Measurements from ENCODE around the gene GPR55.
A peak's percentile ranks its signal among the peaks of the same experiment; 100 is the strongest.

The GPR55 gene

DNA sequence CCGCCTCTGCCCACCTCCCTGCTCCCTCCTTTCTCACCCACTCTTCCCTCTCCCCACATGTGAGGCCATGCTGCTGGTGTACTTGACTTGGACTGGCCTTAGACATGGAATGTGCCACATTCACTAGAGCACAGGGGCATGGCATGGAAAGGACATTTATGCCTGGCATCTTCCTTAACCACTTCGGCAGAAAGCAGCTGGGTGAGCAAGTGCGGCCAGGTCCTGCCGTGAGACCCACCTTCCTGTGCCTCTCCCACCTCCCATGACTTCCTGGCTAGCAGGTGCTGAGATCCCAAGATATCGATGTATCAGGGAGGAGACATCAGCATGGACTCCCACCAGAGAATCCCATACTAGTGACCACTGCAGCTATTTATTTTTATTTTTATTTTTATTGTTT is 13.0 kb downstream of the GPR55 start:
- no peaks in the 10 kb centered on the region for H3K36me3 ChIP-seq (ENCODE audit: control insufficient read depth, insufficient read depth, low read length)
- no peaks in the 10 kb centered on the region for H3K9me3 ChIP-seq (ENCODE audit: control insufficient read depth, insufficient read depth, low read depth, low read length)
- no peak overlapping the region for H3K27ac ChIP-seq (ENCODE audit: low read depth, low read length)
- H3K9ac ChIP-seq (ENCODE audit: low read length), result no peak overlapping the region
- H3K27me3 ChIP-seq (ENCODE audit: control insufficient read depth, insufficient read depth, low read length), result no peaks in the 10 kb centered on the region
- no peak overlapping the region for H3K4me3 ChIP-seq (ENCODE audit: low read depth, low read length)
- H3K4me1 ChIP-seq (ENCODE audit: control insufficient read depth, insufficient read depth, low read length), result peaks cover 20% of the 10 kb centered on the region

DNA sequence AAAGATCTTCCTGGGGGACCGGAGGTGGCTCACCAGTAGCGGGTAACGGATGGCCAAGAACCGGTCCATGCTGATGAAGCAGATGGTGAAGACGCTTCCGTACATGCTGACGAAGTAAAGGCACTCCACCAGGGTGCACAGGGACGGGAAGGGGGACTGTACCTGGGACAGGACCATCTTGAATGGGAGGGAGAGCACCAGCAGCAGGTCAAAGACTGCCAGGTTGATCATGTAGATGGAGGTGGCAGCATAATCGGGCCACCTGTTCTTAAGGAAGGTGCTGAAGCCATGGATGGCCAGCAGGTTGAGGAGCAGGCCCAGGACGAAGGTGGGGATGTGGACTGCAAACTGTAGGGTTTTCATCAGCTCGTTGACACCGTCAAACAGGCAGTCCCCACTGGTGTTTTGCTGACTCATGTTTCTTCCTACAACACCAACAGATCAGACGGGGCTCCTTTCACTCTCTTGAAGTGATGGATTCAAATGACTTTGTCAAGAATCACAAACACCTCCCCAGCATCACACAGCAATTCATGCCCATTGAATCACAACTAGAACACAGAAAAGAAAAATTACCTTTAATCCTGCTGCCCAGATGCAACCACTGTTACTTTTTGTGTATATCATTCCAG is 14.4 kb downstream of the GPR55 start:
- H3K27ac ChIP-seq (ENCODE audit: low read depth, low read length), result no peak overlapping the region
- peaks cover 29% of the 10 kb centered on the region for H3K4me1 ChIP-seq (ENCODE audit: control insufficient read depth, insufficient read depth, low read length)
- H3K9me3 ChIP-seq (ENCODE audit: control insufficient read depth, insufficient read depth, low read depth, low read length), result no peaks in the 10 kb centered on the region
- no peak overlapping the region for H3K9ac ChIP-seq (ENCODE audit: low read length)
- no peak overlapping the region for H3K4me3 ChIP-seq (ENCODE audit: low read depth, low read length)
- no peaks in the 10 kb centered on the region for H3K27me3 ChIP-seq (ENCODE audit: control insufficient read depth, insufficient read depth, low read length)
- H3K36me3 ChIP-seq (ENCODE audit: control insufficient read depth, insufficient read depth, low read length), result no peaks in the 10 kb centered on the region

DNA sequence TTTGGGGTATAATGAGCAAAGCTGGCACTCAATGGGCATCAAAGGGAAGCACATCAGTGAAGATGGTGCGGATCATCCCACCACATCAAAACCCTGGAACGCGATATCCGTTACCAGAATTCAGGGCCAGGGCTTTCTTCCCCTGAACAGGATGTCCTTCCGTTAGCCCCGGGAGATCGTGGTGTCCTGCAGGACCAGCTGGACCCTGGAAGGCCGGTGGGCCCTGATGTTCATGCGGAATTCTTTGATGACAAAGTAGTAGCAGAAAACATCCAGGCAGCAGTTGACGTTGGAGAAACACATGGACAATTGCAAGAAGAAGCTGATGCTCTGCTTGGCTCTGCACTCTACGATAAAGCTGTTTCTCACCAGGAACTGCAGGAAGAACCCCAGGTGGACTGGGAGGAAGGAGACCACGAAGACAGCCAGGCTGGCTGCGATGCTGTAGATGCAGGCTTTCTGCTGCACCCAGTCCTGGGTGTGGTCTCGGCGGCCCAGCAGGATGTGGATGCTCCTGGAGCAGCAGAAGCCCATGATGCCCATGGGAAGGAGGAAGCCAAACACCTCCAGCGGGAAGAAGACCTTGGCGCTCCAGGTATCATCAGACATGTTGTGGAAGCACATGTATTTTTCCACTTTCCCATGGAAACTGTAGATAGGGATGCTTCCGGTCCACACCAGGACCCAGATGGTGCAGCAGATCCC is 15.0 kb downstream of the GPR55 start:
- Histone ChIP-seq H3K9ac (ENCODE audit: low read length) (no peak overlapping the region), H3K4me3 (ENCODE audit: low read depth, low read length) (no peak overlapping the region), H3K4me1 (ENCODE audit: control insufficient read depth, insufficient read depth, low read length) (peaks cover 36% of the 10 kb centered on the region), H3K27ac (ENCODE audit: low read depth, low read length) (no peak overlapping the region), H3K36me3 (ENCODE audit: control insufficient read depth, insufficient read depth, low read length) (no peaks in the 10 kb centered on the region), H3K27me3 (ENCODE audit: control insufficient read depth, insufficient read depth, low read length) (no peaks in the 10 kb centered on the region), H3K9me3 (ENCODE audit: control insufficient read depth, insufficient read depth, low read depth, low read length) (no peaks in the 10 kb centered on the region)

DNA sequence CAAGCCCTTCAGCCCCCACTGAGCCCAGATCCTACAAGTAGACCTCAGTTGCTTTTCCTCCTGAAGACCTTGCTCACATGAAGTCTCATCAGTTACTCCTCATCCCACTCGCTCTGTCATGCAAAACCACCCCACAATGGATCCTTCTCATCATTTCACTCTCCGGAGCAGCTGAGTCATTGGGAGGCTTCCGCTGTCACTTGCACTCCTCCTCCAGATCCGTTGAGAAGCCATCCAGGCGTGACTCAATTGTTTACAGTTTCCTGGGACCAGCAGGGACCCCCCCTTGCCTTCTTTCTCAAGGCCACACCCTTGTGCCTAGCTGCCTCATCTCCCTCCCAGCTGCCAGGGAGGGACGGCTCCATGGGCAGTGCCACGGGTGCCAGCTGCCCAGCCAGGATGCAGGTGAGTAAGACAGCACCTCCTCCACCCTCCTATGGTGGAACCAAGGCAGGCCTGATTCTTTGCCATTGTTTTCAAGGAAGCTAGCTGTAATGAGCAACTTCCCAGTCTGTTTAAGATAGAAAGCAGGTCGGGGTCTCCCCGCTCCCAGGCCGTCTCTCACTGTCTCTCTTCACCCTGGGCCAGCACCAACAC is 16.3 kb downstream of the GPR55 start:
- Histone ChIP-seq H3K4me3 (ENCODE audit: low read depth, low read length) (peak overlapping the region; percentile 17; the same call in 1 of the 2 replicates), H3K4me1 (ENCODE audit: control insufficient read depth, insufficient read depth, low read length) (peaks cover 43% of the 10 kb centered on the region), H3K27ac (ENCODE audit: low read depth, low read length) (no peak overlapping the region; the same call in 1 of the 2 replicates), H3K9me3 (ENCODE audit: control insufficient read depth, insufficient read depth, low read depth, low read length) (no peaks in the 10 kb centered on the region), H3K9ac (ENCODE audit: low read length) (no peak overlapping the region), H3K27me3 (ENCODE audit: control insufficient read depth, insufficient read depth, low read length) (no peaks in the 10 kb centered on the region), H3K36me3 (ENCODE audit: control insufficient read depth, insufficient read depth, low read length) (no peaks in the 10 kb centered on the region)

DNA sequence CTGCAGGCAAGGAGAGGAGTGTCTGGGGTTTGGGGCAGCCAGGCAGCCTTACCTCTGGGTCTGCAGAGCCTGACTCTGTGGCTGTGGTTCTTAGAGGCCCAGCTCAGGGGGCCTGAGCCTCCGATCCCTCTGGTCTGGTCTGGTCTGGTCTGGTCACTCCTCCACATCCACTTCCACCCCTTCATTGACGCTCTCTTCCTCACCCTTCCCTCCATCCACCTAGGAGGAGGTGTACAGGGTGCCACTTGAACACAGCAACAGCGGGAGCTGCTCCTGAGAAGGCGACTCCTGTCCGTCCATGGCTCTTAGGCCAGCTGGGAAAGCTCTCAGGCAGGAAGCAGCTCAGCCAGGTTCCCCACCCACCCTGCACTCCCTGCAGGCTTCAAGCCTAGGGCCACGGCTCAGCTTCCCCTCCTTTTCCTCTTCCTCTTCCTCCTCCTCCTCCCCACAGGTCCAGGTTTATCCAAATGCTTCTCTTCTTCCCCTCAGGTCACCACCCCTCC is 16.9 kb downstream of the GPR55 start:
- Histone ChIP-seq H3K27me3 (ENCODE audit: control insufficient read depth, insufficient read depth, low read length) (no peaks in the 10 kb centered on the region), H3K4me3 (ENCODE audit: low read depth, low read length) (peak overlapping the region; percentile 17; the same call in 1 of the 2 replicates), H3K27ac (ENCODE audit: low read depth, low read length) (no peak overlapping the region; the same call in 1 of the 2 replicates), H3K9ac (ENCODE audit: low read length) (peak overlapping the region; percentile 55), H3K4me1 (ENCODE audit: control insufficient read depth, insufficient read depth, low read length) (peaks cover 47% of the 10 kb centered on the region), H3K36me3 (ENCODE audit: control insufficient read depth, insufficient read depth, low read length) (no peaks in the 10 kb centered on the region), H3K9me3 (ENCODE audit: control insufficient read depth, insufficient read depth, low read depth, low read length) (no peaks in the 10 kb centered on the region)

DNA sequence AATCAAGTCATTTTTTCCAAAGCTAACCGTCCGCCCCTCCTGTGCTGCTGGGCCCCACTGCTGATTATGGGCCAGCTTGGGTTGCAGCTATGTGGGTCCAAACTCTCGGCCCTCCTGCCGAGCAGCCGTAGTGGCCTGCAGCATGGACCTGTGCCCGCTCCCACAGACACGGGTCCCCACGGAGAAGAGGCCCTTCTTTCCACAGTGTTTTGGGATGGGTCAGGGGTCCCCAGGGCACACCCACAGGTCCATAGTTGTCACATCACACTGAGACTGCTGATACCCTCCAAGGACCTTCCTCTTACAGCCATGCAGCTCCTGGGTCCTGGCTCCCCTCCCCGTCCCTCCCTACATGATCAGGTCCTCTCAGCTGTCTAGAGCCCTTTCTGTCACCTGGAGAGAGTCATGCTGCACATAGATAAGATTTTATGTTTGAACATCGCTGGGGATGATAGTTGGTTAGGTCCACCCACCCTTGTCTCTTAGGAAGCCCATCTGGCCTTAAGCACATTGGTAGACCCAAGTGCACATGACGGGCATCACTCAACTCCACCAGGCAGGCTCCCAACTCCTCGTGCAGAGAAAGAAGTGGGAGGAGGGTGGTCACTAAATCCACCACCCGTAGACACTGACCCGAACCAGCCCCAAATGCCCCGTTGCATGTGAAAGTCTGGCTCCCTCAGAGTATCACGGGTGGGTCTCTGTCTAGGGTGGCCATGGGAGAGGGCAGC is 17.5 kb downstream of the GPR55 start:
- Histone ChIP-seq H3K9ac (ENCODE audit: low read length) (peak overlapping the region; percentile 55), H3K4me1 (ENCODE audit: control insufficient read depth, insufficient read depth, low read length) (peaks cover 53% of the 10 kb centered on the region), H3K36me3 (ENCODE audit: control insufficient read depth, insufficient read depth, low read length) (no peaks in the 10 kb centered on the region), H3K27me3 (ENCODE audit: control insufficient read depth, insufficient read depth, low read length) (no peaks in the 10 kb centered on the region), H3K4me3 (ENCODE audit: low read depth, low read length) (no peak overlapping the region; the same call in 1 of the 2 replicates), H3K9me3 (ENCODE audit: control insufficient read depth, insufficient read depth, low read depth, low read length) (no peaks in the 10 kb centered on the region), H3K27ac (ENCODE audit: low read depth, low read length) (no peak overlapping the region; the same call in 1 of the 2 replicates)

DNA sequence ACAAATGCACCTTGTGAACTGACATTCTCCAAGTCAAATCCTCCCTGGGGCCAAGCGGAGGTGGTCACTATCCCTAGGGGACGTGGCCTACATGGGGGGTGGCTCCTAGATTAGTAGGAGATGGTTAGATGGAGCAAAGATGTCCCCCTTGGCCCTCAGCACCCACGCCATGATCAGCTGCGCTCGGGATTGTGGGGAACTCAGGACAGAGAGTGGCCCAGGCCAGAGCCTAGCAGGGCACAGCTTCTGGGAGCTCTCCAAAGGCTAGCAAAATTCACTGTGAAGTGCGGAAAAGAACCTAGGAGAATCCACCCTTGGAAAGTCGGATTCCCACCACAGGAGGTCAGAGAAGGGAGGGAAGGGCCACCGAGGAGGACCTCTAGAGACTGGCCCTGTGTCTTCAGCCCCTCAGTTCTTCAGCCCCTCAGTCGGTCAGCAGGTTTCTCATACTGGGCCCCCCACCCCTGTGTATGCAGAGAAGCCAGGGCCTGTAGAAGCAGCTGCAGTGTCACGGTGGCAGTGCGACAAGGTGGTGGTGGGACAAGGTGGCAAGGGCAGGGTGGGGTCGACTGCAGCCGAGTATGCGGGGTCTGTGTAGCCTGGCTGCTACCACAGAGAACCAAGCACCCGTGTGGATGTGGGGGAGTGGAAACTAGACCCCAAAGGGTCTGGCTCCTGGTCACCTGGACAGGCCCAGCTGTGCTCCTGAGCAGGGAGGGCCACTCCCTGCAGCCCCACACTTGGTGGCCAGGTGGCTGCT is 18.4 kb downstream of the GPR55 start:
- Histone ChIP-seq H3K9ac (ENCODE audit: low read length) (no peak overlapping the region), H3K9me3 (ENCODE audit: control insufficient read depth, insufficient read depth, low read depth, low read length) (no peaks in the 10 kb centered on the region), H3K36me3 (ENCODE audit: control insufficient read depth, insufficient read depth, low read length) (no peaks in the 10 kb centered on the region), H3K4me3 (ENCODE audit: low read depth, low read length) (no peak overlapping the region), H3K27me3 (ENCODE audit: control insufficient read depth, insufficient read depth, low read length) (no peaks in the 10 kb centered on the region), H3K4me1 (ENCODE audit: control insufficient read depth, insufficient read depth, low read length) (peaks cover 56% of the 10 kb centered on the region), H3K27ac (ENCODE audit: low read depth, low read length) (no peak overlapping the region; the same call in 1 of the 2 replicates)

DNA sequence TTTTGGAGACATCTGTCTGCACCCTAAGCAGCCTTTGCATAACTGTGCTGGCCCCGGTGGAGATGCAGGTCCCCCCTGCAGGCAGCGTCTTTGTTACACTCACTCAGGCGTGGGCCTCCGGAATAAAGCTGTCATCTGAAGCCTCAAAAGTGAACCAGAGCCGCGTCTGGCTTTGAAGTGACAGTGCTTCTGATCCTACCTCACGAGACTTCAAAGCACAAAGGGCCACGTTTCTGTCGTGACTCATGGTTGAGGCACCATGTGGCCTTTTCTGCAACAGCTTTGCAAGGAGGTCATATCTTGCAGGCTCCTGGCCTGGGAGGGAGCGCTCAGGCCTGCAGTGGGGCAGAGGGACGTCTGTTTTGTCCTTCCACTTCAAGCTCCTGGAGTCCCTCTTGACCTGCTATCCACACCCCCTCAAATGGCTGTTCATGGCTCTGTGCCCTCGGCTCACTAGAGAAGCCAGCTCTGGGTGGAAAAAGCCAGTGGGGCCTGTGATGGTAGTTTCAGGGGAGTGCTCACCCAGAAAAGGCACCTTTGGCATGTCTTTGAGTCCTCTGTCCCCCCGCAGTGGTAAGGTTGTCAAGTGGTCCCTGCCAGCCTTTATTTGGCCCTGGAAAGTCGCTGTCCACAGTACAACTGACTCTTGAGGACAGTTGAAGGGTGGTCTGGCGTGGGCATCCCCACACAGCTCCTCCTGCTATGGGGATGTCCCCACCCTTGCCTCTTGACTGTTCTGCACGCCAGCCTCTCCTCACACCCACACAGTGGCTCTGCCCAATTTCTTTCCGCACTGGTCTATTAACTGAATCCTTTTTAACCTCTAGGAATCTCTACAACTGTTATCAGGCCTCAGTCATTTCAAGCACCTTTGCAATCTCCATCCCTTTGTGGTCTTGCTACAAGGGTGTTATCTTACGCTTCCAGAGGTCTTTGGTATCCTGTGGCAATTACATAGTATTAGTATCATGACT is 19.3 kb downstream of the GPR55 start:
- Histone ChIP-seq H3K9me3 (ENCODE audit: control insufficient read depth, insufficient read depth, low read depth, low read length) (no peaks in the 10 kb centered on the region), H3K4me3 (ENCODE audit: low read depth, low read length) (no peak overlapping the region), H3K4me1 (ENCODE audit: control insufficient read depth, insufficient read depth, low read length) (peaks cover 56% of the 10 kb centered on the region), H3K27me3 (ENCODE audit: control insufficient read depth, insufficient read depth, low read length) (no peaks in the 10 kb centered on the region), H3K9ac (ENCODE audit: low read length) (peak overlapping the region; percentile 49), H3K36me3 (ENCODE audit: control insufficient read depth, insufficient read depth, low read length) (no peaks in the 10 kb centered on the region), H3K27ac (ENCODE audit: low read depth, low read length) (no peak overlapping the region; the same call in 1 of the 2 replicates)

DNA sequence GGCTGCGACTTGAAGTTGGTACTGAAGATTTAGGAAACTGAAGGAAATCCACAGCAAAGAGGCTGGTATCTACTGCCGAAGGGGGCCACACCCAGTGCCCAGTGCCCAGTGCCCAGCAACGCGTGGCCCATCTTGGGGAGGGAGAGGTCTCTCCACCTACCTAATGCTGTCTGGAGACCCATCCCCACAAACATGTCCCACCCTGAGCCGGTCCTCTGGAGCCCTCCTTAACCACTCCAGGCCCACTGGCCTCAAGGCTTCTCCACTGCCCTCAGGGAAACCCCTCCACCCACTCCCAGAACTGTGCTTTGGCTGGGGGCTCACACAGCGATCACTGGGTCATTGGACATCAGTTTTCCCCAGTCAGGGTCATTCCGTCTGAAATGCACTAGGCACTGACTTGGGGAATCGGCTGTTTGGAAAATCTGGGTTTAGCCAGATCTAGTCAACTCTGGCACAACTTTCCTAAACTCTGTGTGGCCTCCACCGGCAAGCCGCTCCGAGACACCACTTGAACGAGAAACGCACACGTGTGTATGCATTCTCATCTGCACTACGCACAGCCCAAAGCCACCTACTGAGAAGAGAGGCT is 20.1 kb downstream of the GPR55 start:
- Histone ChIP-seq H3K27ac (ENCODE audit: low read depth, low read length) (peak overlapping the region; percentile 2; the same call in 1 of the 2 replicates), H3K27me3 (ENCODE audit: control insufficient read depth, insufficient read depth, low read length) (no peaks in the 10 kb centered on the region), H3K4me1 (ENCODE audit: control insufficient read depth, insufficient read depth, low read length) (peaks cover 56% of the 10 kb centered on the region)

More for the DNA sequence above, 20.1 kb downstream of the GPR55 start:
- Histone ChIP-seq H3K36me3 (ENCODE audit: control insufficient read depth, insufficient read depth, low read length) (no peaks in the 10 kb centered on the region), H3K4me3 (ENCODE audit: low read depth, low read length) (no peak overlapping the region), H3K9ac (ENCODE audit: low read length) (peak overlapping the region; percentile 49), H3K9me3 (ENCODE audit: control insufficient read depth, insufficient read depth, low read depth, low read length) (no peaks in the 10 kb centered on the region)
